ENCODE data around the gene IRF1. TPM values are rescaled to one million over a fixed set of nuclear protein-coding genes. Genes with fewer than 3 reads are reported as not detected.
"Not testable (repeated sequence)": the region's sequence is repeated elsewhere in the genome, so short reads cannot be mapped to it uniquely, and the experiment has no call there.

The IRF1 gene
- total RNA-seq, 1 donor from 2014 or later = 10.1 TPM

DNA sequence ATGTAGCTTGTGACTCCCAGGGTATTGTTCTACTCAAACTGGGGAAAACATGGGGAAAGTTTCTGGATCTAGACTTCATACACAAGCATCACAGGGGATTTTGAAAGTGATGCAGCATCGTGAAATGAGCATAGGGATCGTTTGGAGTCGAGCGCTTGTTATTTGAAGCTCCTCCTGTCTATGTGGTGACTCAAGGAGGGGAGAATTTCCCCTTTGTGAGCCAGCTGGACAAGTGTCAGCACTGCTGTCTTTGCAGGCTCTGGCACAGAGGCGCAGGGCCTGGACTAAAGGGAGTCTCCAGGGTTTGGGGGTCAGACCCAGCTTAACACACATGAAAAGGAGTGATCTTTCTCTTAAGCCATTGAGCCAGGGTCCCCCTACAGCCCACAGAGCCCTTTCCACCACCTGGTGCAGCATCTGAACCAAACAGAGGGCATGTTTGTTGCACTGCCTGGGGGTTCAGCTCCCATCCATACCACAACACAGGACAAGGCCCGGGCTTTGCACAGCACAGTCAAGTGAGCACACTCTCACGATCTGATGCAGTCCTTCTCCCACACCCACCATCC is 51.0 kb downstream of the IRF1 start:
- DNase-seq (ENCODE audit: low read depth, low spot score) = peak; percentile 51

DNA sequence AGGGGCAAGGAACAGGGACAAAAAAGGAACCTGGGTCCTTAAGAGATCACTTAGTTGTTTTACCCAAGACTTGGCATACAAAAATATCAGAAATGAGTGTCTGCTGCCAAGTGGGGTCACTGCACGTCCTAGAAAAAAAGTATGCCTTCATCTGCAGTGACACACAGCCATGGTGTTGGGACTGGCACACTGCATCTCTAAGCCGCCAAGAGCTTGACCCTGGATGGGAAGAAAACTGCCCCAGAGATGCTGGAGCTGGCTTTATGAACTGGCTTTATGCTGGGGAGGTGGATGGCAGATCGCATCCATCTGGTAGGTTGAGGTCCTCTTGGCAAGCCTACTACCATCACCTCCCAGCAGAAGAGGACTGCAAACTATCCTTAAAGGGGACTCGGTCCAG is 51.7 kb downstream of the IRF1 start:
- DNase-seq (ENCODE audit: low read depth, low spot score) = no peak

DNA sequence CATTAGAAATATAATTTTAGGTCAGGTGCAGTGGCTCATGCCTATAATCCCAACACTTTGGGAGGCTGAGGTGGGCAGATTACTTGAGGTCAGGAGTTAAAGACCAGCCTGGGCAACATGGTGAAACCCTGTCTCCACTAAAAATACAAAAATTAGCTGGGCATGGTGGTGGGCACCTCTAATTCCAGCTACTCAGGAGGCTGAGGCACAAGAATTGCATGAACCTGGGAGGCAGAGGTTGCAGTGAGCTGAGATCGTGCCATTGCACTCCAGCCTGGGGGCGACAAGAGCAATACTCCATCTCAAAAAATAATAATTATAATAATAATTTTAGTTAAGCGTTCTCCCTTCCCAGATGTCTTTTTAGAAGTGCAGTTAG is 52.3 kb downstream of the IRF1 start:
- not testable (repeated sequence) for DNase-seq (ENCODE audit: low read depth, low spot score)

DNA sequence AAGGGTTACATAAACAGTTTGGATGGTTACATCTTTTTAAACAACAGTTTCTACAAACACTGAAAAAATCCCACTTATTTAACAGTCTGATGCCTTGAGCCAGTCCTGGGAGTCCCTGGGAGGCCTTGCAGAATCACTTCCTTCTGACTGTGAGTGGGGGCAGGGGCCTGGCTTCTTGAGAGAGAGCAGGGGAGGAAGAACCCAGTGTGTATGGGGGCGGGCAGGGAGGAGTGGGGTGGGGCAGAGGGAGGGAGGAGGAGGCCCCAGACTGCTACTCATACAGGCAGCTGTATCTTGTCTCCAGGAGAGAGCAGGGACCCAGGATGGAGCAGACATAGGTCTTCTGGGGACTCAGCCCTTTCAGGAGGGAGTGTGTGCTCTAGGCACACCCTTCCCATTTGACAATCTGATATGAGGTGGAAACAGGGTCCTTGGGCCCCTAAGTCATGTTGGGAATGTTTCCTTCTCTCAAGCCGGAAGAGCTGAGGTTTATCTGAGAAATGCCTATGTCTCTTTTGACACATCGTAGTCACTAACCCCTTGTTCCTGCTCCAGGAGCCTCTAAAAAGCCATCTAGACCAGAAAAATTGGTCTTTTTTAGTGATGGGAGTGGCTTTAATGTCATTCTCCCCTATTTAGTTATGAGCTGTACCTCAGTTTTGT is 52.8 kb downstream of the IRF1 start:
- DNase-seq (ENCODE audit: low read depth, low spot score) = no peak

DNA sequence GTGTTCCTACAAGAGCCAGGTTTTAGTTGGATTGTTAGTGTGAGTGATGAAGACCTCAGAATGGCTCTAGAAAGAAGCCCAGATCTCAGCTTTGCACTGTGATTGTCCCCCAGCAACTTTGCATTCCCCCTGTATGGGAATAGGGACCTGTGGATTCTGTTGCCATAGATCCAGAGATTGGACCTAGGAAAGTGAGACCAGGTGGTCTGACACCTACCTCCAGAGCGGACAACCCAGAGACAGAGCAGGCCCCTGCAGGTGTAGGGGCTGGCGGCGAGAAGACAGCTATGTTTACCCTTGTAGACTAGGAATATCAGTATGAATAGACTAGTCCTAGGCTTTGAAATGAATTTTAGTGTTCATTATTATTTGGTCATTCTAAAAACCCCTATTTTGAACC is 53.6 kb downstream of the IRF1 start:
- no peak for DNase-seq (ENCODE audit: low read depth, low spot score)

DNA sequence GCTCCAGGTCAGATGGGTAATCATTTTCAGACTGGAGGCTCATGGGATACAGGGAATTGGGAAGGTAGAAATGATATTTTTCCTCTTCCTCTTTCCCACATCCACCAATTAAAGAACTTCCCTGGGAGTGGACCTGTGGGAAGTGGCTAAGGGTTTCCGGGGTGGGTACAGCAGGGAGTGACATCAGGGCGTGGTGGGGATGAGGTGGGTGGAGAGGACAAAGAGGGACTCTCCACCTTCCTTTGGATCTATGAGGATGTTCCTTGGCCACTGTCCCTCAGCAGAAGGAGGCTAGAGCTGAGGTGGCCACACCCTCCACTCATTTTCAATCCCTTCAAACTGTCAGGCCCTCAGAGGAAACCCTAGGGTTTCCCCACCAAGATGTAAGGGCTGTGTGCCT is 54.7 kb downstream of the IRF1 start:
- no peak for DNase-seq (ENCODE audit: low read depth, low spot score)

DNA sequence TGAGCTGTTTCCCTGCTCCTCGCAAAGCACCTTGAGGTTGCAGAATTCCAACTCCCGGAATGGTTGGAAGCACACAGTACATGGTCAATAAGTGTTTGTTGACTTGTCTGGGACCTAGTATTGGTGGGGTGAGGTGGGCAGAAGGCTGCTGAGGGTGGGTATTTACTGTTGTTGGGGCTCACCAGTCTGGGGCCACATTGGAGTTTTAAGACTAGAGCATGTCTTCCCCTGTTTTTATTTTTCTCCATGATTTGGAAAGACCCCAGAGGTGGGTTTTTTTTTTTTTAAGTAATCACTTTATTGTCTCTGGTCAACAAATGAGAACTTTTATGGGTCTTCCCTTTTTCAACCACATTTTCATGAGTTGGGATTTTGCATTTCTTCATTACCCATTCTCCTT is 55.1 kb downstream of the IRF1 start:
- DNase-seq (ENCODE audit: low read depth, low spot score) = no peak

DNA sequence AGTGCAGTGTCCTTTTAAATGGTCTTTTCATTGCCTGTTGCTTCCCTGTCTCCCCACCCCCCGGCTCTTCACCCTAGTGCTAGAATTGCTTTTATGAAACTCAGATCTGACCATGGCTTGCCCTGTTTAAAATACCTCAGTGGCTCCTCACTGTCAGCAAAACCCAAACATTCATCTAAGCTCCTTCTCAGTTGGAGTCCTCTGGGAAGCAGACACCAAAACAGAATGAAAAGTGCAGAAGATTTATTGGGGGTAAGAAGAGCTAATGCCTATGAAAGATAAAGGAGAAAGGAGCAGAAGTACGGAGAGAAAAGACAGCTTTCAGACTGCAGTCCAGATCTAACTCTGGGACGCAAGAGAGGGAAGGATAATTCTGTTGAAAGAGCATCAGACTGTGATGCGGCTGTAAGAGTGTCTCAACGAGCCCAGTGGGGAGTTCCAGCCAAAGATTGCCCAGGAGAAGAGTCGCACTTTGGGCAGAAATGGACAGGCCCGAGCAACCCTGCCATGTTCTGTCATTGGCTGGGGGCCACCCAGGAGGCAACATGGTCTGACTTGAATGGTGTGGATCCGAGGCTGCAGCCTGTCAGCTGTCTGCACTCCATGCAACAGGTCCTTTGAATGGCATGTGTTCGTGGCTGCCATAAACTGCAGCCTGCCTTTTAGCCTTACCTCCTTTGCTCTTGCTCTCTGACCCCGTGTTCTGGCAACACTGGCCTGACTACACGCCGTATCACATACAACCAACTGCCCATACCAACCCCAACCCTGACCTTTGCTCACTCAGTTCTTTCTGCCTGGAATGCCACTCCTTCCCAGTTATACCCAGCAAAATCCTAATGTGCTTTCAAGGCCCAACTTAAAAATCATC is 55.9 kb downstream of the IRF1 start:
- DNase-seq (ENCODE audit: low read depth, low spot score) = no peak

DNA sequence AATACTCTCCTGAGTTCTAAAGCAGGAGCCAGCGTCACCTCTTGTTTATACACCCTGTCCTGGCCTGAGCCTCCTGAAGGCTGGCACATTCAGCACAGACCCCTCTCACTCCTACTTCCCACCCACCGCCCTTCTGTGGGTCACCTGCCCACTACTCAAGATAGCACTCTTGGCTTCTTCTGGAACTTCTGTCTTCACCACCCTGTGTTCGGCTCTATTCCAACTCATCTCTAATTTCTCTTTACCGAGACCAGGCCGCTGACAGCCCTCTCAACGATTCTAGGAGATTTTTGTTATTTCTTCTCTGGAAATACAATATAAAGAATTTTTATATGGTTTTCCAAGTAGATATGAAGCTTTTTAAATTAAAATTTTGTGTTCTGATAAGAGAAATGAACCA is 57.4 kb downstream of the IRF1 start:
- no peak for DNase-seq (ENCODE audit: low read depth, low spot score)

DNA sequence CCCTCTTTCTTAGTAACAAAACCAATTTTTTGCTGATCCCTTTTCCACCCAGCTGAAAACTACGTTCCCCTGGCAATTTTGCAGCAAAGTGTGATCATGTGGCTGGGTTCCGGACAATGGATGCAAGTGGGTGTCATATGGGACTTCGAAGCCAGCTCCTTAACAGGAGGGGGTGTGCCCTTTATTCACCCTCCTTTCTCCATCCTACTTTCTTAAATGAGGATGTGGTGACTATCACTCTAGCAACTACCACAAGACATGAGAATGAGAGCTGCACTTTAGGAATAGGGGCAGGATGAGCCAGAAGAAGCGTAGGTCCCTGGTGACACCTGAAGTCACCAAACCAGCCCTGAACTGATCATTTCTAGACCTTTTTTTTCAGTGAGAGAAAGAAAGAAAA is 58.9 kb downstream of the IRF1 start:
- no peak for DNase-seq (ENCODE audit: low read depth, low spot score)

Other genes starting within 250 kb of the IRF1 start
- gene PDLIM4, start 233.1 kb downstream of the IRF1 start, total RNA-seq = 73.2 and 77.6 TPM in 2 replicates
- 4.4 and 6.7 TPM in 2 replicates for gene SLC22A4, start 196.4 kb downstream of the IRF1 start, total RNA-seq
- gene SLC22A5, start 121.1 kb downstream of the IRF1 start, total RNA-seq = 2.8 and 3.8 TPM in 2 replicates
- gene IL5, start 52.7 kb upstream of the IRF1 start, total RNA-seq = not detected in 2 replicates
- 13.1 and 22.9 TPM in 2 replicates for gene RAD50, start 66.2 kb upstream of the IRF1 start, total RNA-seq
- gene IL13, start 167.4 kb upstream of the IRF1 start, total RNA-seq = not detected in 2 replicates
- not detected in 2 replicates for gene IL4, start 183.2 kb upstream of the IRF1 start, total RNA-seq
- gene KIF3A, start 246.8 kb upstream of the IRF1 start, total RNA-seq = 8.2 and 12.3 TPM in 2 replicates

All from pulmonary artery endothelial cell (primary cell).